GM06990 (cell line): ENCODE results near the gene PHF23.

Source experiments
- DNase-seq: peaks from one replicate; pipeline ENCODE4 v3.0.0-alpha.2; 2011; ENCODE audit not compliant: insufficient read length; ENCODE audit errors: extremely low read depth
- H3K27me3 ChIP-seq: replicated peaks from 2 replicates; pipeline ENCODE4 v1.6.0; 2011; ENCODE audit warnings: low read length; ENCODE audit not compliant: control insufficient read depth, insufficient read depth
- H3K36me3 ChIP-seq: 2 replicates; pipeline ENCODE4 v1.5.1; 2011; ENCODE audit warnings: low read length; ENCODE audit not compliant: control insufficient read depth, insufficient read depth
- H3K4me3 ChIP-seq: replicated peaks from 2 replicates; pipeline ENCODE4 v1.5.1; 2011; ENCODE audit warnings: low read depth, mild to moderate bottlenecking, control low read depth, low read length
- TF ChIP-seq, protein P1 (sequence below): IDR thresholded peaks from 2 replicates; pipeline ENCODE4 v1.5.1; 2011; ENCODE audit warnings: low read length, control low read depth, mild to moderate bottlenecking, inconsistent platforms; ENCODE audit not compliant: insufficient read depth, poor library complexity, severe bottlenecking

Gene PHF23

DNA sequence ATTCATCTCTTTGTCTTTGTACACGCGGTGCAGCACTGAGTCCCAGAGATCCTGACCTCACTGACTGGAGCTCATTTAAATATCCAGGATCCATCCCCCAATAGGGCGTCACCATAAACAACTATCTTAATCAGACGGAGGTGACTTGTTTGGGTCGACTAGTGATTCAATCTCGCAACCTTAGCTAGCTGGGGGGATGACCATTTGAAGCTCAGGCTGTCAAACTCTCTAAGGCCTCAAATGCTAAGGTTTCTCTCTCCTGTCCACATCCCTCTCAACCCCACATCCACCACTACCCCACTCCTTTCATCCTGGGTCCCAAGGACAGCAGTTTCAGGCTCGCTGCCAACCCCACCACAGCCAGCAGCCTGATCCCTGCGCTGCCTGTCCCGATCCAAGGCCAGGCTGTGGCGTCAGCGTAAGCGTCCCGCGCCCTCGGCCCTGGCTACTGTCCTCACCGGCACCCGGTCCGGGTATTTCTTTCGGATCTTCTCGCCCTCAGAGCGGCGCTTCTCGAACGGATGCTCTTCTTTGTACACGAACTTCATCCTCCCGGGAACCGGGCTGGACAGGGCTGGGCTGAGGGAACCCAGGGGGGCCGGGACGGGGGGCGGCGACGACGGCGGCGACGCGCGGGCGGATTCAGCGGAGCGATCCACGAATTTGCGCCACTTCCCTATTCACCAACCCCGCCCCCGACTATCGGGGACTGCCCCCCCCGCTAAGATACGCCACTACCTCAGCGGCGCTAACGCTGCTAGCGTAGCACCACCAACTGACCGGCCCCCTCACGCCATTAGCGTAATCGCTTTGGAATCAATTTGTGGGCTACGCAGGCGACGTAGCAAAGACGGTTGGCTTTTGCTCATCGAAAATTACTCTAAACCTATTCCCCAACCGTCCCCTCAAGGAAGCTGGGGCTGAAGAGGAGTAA lies 2.8 kb upstream of the PHF23 start, which contains the start of gene GABARAP:
Gene GABARAP (minus strand): TSS at position 667 of the 934 bp plus-strand sequence. CDS start 119 bp downstream, at position 548.
- peak; percentile 88 for DNase-seq
- TF ChIP-seq, protein P1, sequence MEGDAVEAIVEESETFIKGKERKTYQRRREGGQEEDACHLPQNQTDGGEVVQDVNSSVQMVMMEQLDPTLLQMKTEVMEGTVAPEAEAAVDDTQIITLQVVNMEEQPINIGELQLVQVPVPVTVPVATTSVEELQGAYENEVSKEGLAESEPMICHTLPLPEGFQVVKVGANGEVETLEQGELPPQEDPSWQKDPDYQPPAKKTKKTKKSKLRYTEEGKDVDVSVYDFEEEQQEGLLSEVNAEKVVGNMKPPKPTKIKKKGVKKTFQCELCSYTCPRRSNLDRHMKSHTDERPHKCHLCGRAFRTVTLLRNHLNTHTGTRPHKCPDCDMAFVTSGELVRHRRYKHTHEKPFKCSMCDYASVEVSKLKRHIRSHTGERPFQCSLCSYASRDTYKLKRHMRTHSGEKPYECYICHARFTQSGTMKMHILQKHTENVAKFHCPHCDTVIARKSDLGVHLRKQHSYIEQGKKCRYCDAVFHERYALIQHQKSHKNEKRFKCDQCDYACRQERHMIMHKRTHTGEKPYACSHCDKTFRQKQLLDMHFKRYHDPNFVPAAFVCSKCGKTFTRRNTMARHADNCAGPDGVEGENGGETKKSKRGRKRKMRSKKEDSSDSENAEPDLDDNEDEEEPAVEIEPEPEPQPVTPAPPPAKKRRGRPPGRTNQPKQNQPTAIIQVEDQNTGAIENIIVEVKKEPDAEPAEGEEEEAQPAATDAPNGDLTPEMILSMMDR, result no peak

DNA sequence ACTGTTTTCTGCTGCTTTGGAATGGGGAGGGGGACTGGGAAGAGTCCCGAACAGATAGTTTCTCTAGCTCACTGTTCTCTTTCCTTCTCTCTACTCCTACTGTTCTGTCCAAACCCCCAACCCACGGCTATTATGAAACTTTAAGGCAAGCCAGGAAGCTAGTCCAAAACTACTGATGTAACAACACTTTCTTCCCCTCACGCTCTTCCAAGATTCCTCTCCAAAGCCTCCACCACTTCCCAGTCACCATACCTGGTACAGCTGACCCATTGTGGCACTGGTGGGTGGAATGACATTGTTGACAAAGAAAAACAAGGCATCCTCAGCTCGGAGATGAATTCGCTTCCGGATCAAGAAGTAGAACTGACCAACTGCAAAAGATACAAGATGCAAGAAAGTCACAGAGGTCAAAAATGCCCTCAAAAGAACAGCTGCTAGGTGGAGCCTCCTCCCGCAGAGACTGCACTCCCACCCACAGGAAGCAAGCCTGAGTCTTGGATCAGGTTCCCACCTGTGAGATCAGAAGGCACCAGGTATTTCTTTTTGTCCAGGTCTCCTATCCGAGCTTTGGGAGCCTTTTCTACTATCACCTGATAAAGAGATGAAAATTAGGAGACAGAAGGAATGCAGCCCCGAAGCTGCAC lies 2.0 kb upstream of the PHF23 start:
- Histone ChIP-seq H3K27me3 (no peaks in the 10 kb centered on the region), H3K36me3 (peaks cover 14% of the 10 kb centered on the region), H3K4me3 (peak overlapping the region; percentile 97)
- TF ChIP-seq, protein P1, result no peak
- DNase-seq, result no peak

More for the DNA sequence above, 2.8 kb upstream of the PHF23 start, which contains the start of gene GABARAP:
- no peaks in the 10 kb centered on the region for H3K27me3 ChIP-seq
- H3K4me3 ChIP-seq, result peak within 1 kb of the TSS; percentile 97
- peaks cover 9% of the 10 kb centered on the region for H3K36me3 ChIP-seq

DNA sequence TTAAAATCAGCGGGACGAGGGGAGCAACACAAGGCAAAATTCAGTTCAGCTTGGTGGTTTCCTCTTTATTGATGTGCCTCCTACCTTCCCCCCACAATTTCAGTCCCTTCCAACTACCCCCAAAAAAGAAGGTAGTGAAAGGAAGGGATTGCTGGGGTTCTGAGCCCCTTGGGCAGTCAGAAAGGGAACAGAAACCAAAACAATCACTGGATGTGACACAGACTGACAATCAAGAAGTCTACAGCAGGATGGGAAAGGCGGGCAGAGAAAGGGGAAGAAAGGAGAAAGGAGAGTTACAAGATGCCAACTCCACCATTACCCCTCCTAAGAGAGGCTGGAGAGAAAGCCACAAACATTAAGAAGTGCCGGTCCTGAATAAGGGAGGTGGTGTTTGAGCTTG lies 1.1 kb upstream of the PHF23 start:
- H3K36me3 ChIP-seq, result peaks cover 17% of the 10 kb centered on the region
- H3K4me3 ChIP-seq, result 0 out of 2 replicates have a peak overlapping the region, but pooled peaks have one; percentile 52
- no peaks in the 10 kb centered on the region for H3K27me3 ChIP-seq
- no peak for DNase-seq
- TF ChIP-seq, protein P1, result no peak

- TF ChIP-seq, protein P1, result no peak
- H3K4me3 ChIP-seq, result peak overlapping the region; percentile 97
- DNase-seq, result peak; percentile 52
- H3K36me3 ChIP-seq, result peaks cover 19% of the 10 kb centered on the region
- H3K27me3 ChIP-seq, result no peaks in the 10 kb centered on the region
Measured at GRCh38 chr17:7238420-7239090, 702 bp downstream of the PHF23 start.

DNA sequence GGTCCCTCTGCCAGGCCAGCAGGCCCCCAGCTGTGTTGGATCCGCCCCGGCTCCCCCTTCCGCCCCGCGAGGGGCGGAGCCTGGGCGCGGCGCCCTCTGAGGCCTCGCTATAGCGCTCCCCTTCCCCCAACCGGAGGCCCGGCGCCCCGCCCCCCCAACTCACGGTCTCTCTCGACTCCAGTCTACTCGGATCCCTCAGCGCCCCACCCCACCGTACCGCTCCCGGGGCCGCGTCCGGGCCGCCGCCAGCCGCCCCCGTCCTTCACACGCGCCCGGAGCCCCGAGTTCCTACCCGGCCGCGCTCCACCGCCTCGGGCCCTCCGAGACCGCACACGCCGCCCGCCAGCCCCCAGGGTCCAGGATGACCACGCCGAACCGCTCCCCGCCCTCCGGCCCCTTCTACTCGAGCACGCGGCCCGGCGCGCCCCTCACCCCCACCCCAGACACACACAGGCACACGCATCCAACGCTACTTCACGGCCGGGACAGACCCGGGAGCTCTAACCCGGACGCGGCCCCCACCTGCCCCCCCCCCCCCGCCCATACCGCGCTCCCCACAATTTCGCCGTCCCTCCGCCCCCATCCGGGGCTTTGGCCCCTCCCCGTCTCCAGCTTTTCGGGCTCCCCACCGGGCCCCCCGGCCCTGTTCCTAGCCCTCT lies 1.4 kb downstream of the PHF23 start:
- Histone ChIP-seq H3K27me3 (no peaks in the 10 kb centered on the region), H3K36me3 (peaks cover 18% of the 10 kb centered on the region), H3K4me3 (peak overlapping the region; percentile 97)
- DNase-seq, result peak; percentile 86
- TF ChIP-seq, protein P1, result no peak
